DMS79 treated with DMSO at 0.1 percent for 48 hours (cell line): Measurements from ENCODE around the gene KRT74.

Source experiments
- DNase-seq: peaks from one replicate; lab custom pipeline; 2025; lab: John Stamatoyannopoulos, UW

KRT74 gene

DNA sequence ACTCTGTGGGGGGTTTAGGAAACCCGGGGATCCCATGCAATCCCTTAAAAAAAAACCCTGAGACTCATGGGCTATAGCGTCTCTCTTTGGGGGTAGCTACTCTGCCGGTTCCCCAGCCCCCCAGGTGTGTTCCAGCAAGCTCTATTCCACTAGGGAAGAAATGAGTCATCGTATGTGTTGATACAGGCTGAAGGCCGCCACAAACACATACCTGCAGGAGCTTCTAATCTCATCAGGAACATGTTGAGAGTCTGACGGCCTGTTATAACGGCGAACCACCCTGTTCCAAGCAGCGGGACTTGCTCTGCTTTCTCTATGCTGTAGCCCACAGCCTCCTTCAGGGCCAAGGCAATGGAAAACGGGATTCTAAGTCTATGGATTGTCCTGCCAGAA, 52.5 kb downstream of the KRT74 start:
- no peak for DNase-seq

DNA sequence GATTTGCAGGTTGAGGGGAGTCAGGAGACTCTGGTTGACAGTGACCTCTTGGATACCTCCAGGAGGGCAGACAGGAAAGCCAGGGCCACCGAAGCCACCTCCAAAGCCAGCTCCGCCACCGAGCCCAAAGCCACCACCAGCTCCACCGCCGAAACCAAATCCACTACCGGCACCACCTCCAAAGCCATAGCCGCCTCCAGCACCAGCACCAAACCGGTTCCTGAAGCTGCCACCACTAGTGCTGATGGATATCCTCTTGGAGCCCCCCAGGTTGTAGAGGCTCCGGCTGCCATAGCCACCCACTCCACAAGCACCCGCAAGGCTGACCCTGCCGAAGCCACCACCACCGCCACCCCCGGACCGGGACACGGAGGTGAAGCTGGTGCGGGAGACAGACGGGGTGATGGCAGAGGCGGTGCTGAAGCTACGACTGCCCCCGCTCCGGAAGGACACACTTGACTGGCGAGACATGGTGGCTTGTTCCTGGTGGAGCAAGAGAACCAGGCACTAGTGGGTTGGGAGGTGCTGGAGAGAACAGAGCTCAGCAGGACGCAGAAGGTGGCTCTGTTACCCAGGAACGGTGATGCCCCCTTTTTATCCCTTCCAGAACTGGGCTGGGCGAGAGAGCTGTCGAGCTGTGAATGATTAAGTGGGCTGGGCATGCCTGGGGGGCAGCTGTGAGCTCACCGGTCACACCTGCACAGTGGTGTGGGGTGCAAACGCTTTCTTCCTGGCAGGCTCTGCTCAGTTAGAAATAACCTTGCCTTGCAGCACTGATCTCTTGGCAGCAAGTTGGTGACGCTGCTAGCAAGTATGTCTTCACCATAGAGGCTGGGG, 53.6 kb downstream of the KRT74 start, which contains the start of gene KRT5:
KRT5 (minus strand) TSS at position 569 of the 837 bp plus-strand sequence; CDS start at position 471, 98 bp downstream.
- no peak for DNase-seq

- DNase-seq = no peak
Measured at GRCh38 chr12:52519387-52519703, 54.3 kb downstream of the KRT74 start.

GRCh38 chr12:52518574-52519386, 54.9 kb downstream of the KRT74 start:
- no peak for DNase-seq

- DNase-seq = no peak
Measured at GRCh38 chr12:52517888-52518287, 55.8 kb downstream of the KRT74 start.

DNA sequence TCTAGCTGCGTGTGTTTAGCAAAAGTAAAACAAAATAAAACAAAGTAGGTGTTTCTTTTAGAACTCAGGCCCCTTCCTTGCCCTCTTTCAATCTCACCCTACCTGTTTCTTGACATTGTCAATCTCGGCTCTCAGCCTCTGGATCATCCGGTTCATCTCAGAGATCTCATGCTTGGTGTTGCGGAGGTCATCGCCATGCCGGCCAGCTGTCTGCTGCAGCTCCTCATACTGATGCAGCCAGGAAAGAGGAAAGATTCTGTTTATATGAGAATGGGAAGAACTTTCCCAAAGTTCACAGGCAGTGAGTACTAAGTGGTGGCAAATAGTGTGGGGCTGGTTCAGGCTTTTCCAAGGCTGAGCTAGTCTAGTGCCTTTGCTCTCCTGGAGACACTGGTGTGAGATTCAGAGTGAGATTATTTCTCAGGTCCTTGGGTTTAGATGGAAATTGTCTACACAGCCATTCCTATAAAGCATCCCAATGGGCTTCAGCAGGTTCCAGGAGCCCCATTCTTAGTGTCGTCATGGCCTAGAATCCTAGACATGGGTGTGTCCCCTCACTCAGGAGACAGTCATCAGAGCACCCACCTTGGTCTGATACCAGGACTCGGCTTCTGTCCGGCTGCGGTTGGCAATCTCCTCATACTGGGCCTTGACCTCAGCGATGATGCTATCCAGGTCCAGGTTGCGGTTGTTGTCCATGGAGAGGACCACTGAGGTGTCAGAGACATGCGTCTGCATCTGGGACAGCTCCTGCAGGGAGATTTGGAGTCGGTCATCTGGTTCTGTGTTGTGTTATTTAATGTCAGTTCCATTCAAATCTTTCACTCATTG, 56.4 kb downstream of the KRT74 start:
- no peak for DNase-seq

DNA sequence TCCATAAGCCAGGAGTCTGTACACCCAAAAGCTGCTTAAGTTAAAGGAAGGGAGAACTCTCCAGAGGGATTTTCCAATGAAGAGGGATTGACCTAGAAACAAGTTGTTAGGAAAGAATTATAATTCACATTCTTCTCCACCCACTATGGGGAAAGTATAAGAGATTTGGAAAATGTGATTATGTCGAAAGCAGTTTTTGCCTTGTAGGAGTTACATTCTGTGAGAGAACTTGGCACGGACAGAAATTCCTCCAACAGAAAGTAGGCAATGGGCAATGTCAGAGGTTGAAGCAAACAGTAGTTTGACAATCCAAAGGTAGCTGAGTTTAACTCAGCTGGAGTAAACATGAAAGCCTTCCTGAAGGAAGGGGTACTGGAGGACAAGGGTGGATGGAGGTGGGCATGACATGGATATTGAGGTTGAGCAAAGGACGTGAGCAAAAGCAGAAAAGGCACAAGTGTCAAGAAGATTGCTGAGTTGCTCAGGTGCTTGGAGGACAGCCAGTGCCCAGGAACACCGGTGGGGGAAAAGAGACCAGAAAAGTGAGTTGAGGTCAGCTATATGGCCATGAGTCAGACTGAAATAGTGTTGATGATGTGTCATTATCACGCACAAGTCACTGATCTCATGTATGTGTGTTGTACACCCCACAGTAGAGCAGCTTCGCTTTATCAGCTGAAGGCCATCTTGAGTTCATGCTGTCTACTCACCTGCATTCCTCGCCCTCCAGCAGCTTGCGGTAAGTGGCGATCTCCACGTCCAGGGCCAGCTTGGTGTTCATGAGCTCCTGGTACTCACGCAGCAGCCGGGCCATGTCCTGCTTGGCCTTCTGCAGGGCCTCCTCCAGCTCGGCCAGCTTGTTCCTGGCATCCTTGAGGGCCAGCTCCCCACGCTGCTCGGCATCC, 57.5 kb downstream of the KRT74 start:
- DNase-seq = no peak
